A673 (cell line): ENCODE data around the gene IGFL4. TPM values are rescaled to one million over a fixed set of nuclear protein-coding genes. Genes with fewer than 3 reads are reported as not detected.

Source experiments
- BruUV-seq: library from RNA; stranded (reverse); fragments of 400-500 nt; replicated peaks from 2 replicates; lab custom pipeline; 2021; lab: Mats Ljungman, UMichigan
- CTCF ChIA-PET: fragments of 300-600 bp; sonication (Branson Sonifier 250); formaldehyde crosslinking; loops from one replicate; lab custom pipeline; 2022; ENCODE audit warnings: antibody characterized with exemption; lab: Charles Lee
- POLR2A ChIA-PET: fragments of 300-600 bp; sonication (Branson Sonifier 250); formaldehyde crosslinking; loops from one replicate; lab custom pipeline; 2022; ENCODE audit warnings: antibody characterized with exemption; ENCODE audit not compliant: low non-redundant PET; lab: Charles Lee
- DNase-seq: peaks from one replicate; pipeline ENCODE4 v3.0.0-alpha.2; 2015; ENCODE audit warnings: low spot score
- H3K27ac ChIP-seq: fragments of 200-600 bp; sonication (generic); 2 replicates; pipeline ENCODE4 v1.5.1; 2016; ENCODE audit warnings: mixed run types, low read depth, mild to moderate bottlenecking, mixed read lengths, antibody characterized with exemption, low read length; ENCODE audit not compliant: poor library complexity, severe bottlenecking
- H3K27me3 ChIP-seq: fragments of 200-600 bp; sonication (generic); replicated peaks from 2 replicates; pipeline ENCODE4 v1.6.1; 2017; ENCODE audit warnings: mixed run types, low read depth, mild to moderate bottlenecking, mixed read lengths, antibody characterized with exemption, low read length; ENCODE audit not compliant: insufficient read depth, poor library complexity
- H3K36me3 ChIP-seq: fragments of 200-600 bp; sonication (generic); 2 replicates; pipeline ENCODE4 v1.6.1; 2016; ENCODE audit warnings: mixed run types, mild to moderate bottlenecking, mixed read lengths, antibody characterized with exemption, low read length; ENCODE audit not compliant: insufficient read depth, poor library complexity, severe bottlenecking
- H3K4me1 ChIP-seq: fragments of 200-600 bp; sonication (generic); 2 replicates; pipeline ENCODE4 v1.6.1; 2017; ENCODE audit warnings: mixed run types, mild to moderate bottlenecking, mixed read lengths, antibody characterized with exemption, low read length; ENCODE audit not compliant: insufficient read depth, poor library complexity, severe bottlenecking
- H3K4me3 ChIP-seq: fragments of 200-600 bp; sonication (generic); 2 replicates; pipeline ENCODE4 v1.5.1; 2016; ENCODE audit warnings: low read depth, mixed run types, mild to moderate bottlenecking, mixed read lengths, low read length; ENCODE audit not compliant: poor library complexity, severe bottlenecking
- H3K9me3 ChIP-seq: fragments of 200-600 bp; sonication (generic); 2 replicates; pipeline ENCODE4 v1.6.1; 2016; ENCODE audit warnings: mixed run types, low read depth, mild to moderate bottlenecking, mixed read lengths, antibody characterized with exemption, low read length; ENCODE audit not compliant: poor library complexity, severe bottlenecking
- EZH2 ChIP-seq: fragments of 200-600 bp; sonication (generic); IDR thresholded peaks from 2 replicates; pipeline ENCODE4 v1.6.1; 2017; ENCODE audit warnings: borderline replicate concordance, low read depth, mild to moderate bottlenecking, mixed read lengths, antibody characterized with exemption, low read length; ENCODE audit not compliant: poor library complexity, severe bottlenecking
- intact Hi-C: fragments of 100-400 bp; cut with micrococcal nuclease; formaldehyde crosslinking; loops from one replicate; pipeline ENCODE4 v1.10.0; 2022; ENCODE audit not compliant: unreplicated experiment
- total RNA-seq: library from RNA; stranded (reverse); gene quantifications from 2 replicates; pipeline ENCODE4 v1.2.3, GENCODE V29; 2021
- TF ChIP-seq, protein P1 (sequence below): fragments of 300-800, 200-600 bp; sonication (generic); conservative IDR thresholded peaks from 2 replicates; pipeline ENCODE4 v1.5.1; 2017; ENCODE audit warnings: low read depth, mild to moderate bottlenecking, antibody characterized with exemption, low read length, moderate library complexity, mixed read lengths

Gene IGFL4
- total RNA-seq, 1 experiment from 2014 or later: not detected

DNA sequence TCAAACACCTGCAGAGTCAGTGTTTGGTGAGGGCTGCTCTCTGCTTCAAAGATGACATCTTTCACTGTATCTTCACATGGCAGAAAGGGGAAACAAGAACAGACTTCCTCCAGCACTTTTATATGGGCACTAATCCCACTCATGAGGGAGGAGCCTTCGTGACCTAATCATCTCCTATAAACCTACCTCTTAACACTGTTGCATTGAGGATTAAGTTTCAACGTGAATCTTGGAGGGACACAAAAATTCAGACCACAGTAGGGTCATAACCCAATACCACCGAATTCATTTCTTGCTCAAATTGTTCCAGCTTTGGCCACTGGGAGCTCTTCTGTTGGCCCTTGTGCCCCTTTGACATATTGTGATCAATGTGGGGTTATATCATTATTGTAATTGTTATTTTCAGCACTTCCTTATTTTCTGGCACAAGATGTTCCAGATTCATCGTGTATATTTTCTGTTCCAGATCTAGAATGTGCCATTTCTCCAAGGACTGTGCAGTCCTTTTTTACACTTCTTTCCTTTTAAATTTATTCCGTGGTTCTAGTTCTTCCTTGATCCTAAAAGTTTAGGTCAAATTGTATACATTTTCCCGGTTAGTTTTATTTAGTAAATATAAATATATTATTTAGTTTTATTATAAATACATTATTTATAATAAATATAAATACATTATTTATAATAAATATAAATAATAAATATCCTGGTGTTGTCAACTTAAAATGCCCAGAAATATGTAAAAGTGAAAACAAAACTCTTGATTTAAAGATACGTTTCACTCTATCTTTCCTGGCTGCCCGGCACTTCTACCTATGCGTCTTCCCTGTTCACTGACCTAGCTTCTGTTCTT lies 35.5 kb upstream of the IGFL4 start:
- ChIA-PET POLR2A (no interaction called here), CTCF (interaction anchor here (0.6 to 3.3 kb wide), 3 partner anchors 48 to 319 kb away, joined by 7 to 43 read pairs (median 21); no protein-coding TSS in a partner anchor)
- Histone ChIP-seq H3K4me3 (peak overlapping the region; percentile 57), H3K4me1 (peaks cover 22% of the 10 kb centered on the region), H3K9me3 (no peaks in the 10 kb centered on the region), H3K36me3 (no peaks in the 10 kb centered on the region), H3K27me3 (peaks cover 39% of the 10 kb centered on the region), H3K27ac (no peak overlapping the region)
- TF ChIP-seq, protein P1, sequence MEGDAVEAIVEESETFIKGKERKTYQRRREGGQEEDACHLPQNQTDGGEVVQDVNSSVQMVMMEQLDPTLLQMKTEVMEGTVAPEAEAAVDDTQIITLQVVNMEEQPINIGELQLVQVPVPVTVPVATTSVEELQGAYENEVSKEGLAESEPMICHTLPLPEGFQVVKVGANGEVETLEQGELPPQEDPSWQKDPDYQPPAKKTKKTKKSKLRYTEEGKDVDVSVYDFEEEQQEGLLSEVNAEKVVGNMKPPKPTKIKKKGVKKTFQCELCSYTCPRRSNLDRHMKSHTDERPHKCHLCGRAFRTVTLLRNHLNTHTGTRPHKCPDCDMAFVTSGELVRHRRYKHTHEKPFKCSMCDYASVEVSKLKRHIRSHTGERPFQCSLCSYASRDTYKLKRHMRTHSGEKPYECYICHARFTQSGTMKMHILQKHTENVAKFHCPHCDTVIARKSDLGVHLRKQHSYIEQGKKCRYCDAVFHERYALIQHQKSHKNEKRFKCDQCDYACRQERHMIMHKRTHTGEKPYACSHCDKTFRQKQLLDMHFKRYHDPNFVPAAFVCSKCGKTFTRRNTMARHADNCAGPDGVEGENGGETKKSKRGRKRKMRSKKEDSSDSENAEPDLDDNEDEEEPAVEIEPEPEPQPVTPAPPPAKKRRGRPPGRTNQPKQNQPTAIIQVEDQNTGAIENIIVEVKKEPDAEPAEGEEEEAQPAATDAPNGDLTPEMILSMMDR: no peak; the same call in 1 of the 2 replicates
- TF ChIP-seq EZH2: no peak
- no TSS peak for BruUV-seq
- intact Hi-C loops: loop anchor here (10.0 kb wide), 2 partner anchors 319 to 439 kb away; no protein-coding TSS in a partner anchor
- no peak for DNase-seq

DNA sequence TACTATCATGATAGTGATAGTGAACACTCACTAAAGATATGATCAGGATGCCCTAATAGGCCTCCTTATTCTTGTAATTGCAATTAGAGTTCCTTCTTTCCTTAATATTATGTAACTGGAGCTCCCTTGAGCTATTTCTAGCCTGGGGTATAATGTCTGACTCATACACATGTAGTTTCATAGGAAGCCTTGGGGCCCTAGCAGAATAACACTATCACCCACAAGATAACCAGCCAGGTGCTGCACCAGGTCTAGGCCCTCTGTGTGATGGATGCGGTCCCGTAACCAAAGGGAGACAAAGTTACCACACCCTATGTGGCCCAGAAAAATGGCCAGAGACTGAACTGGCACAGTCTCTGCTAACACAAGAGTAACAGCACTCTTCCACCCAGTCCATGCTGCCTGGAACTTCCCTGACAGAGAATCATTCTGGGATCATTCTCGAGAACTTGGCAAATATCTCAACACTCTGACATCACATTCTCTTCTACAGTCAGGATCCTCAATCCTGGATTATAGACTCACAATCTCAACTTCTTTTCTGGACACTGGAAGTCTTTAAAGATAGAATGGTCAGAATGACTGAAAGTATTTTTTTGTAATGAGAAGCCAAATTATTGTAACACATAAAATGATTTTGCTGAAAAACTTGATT lies 32.6 kb upstream of the IGFL4 start:
- peaks cover 50% of the 10 kb centered on the region for H3K27me3 ChIP-seq
- DNase-seq: no peak
- POLR2A ChIA-PET: no interaction called here
- BruUV-seq: no TSS peak
- no peaks in the 10 kb centered on the region for H3K36me3 ChIP-seq
- H3K4me3 ChIP-seq: no peak overlapping the region
- no peak for TF ChIP-seq EZH2
- TF ChIP-seq, protein P1: no peak
- CTCF ChIA-PET: interaction anchor here (0.5 kb wide), 1 partner anchor 8 kb away, joined by 5 read pairs; no protein-coding TSS in a partner anchor
- peaks cover 15% of the 10 kb centered on the region for H3K4me1 ChIP-seq
- no peak overlapping the region for H3K27ac ChIP-seq
- no peaks in the 10 kb centered on the region for H3K9me3 ChIP-seq
- intact Hi-C loops: loop anchor here (10.0 kb wide), 2 partner anchors 321 to 441 kb away; no protein-coding TSS in a partner anchor

DNA sequence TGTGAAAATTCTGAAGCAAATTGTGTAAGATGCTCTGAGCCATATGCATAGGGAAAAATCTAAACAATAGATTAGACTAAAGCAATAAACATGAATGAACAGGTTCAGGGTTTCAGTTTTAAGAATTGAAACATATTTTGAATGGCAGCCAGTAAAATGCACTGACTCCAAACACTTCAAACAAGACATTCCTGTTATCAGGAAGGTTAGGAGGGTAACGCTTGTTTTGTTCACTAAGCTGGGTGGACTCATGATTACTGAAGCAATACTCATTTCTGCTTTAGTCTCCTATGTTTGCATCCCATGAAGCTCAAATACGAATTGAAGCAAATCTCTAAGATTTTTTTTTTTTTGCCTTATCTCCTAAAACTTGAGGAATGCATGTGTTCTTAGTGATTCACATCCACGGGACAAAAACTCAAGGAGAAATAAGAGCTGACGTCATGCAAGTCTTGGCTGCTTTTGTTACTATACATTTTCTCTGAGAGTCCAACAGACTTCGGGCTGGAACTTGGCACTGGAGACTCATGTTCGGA lies 29.1 kb upstream of the IGFL4 start:
- Histone ChIP-seq H3K36me3 (no peaks in the 10 kb centered on the region), H3K27ac (no peak overlapping the region), H3K4me3 (no peak overlapping the region), H3K4me1 (no peaks in the 10 kb centered on the region), H3K27me3 (peaks cover 26% of the 10 kb centered on the region), H3K9me3 (no peaks in the 10 kb centered on the region)
- ChIA-PET POLR2A (no interaction called here), CTCF (no interaction called here)
- no TSS peak for BruUV-seq
- intact Hi-C loops: loop anchor here (10.0 kb wide), 2 partner anchors 325 to 445 kb away; no protein-coding TSS in a partner anchor
- DNase-seq: no peak
- no peak for TF ChIP-seq EZH2
- TF ChIP-seq, protein P1: no peak
